ENCODE measurements around the gene BAHD1.
A peak's percentile ranks its signal among the peaks of the same experiment; 100 is the strongest.

The BAHD1 gene

GRCh38 chr15:40470423-40471104 lies 29.8 kb downstream of the BAHD1 start, which contains the start of gene CHST14:
Gene CHST14 (plus strand): TSS chr15:40470984. CDS start chr15:40471214, 230 bp downstream.
- DNase-seq: peak; percentile 45

- DNase-seq: no peak
These were observed 30.5 kb downstream of the BAHD1 start for GRCh38 chr15:40471105-40471807.

DNA sequence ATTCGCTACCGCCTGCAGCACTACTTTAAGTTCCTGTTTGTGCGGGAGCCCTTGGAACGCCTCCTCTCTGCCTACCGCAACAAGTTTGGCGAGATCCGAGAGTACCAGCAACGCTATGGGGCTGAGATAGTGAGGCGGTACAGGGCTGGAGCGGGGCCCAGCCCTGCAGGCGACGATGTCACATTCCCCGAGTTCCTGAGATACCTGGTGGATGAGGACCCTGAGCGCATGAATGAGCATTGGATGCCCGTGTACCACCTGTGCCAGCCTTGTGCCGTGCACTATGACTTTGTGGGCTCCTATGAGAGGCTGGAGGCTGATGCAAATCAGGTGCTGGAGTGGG lies 31.0 kb downstream of the BAHD1 start:
- DNase-seq: no peak

DNA sequence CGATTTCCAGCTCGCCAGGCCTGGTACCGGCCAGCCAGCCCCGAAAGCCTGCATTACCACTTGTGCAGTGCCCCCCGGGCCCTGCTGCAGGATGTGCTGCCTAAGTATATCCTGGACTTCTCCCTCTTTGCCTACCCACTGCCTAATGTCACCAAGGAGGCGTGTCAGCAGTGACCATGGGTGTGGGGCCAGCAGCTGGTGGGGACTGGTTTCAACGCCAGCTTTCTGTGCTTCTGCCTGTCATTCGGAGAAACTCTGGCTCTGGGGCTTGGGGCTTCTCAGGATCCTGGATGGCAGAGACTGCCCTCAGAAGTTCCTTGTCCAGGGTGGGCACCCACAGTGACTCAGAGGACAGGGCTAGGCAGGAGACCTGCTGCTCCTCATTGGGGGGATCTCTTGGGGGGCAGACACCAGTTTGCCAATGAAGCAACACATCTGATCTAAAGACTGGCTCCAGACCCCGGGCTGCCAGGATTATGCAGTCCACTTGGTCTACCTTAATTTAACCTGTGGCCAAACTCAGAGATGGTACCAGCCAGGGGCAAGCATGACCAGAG lies 31.5 kb downstream of the BAHD1 start:
- no peak for DNase-seq

GRCh38 chr15:40474581-40474980 lies 33.8 kb downstream of the BAHD1 start:
- DNase-seq: no peak

GRCh38 chr15:40477642-40478327 lies 37.0 kb downstream of the BAHD1 start:
- no peak for DNase-seq

- no peak for DNase-seq
These were observed 38.3 kb downstream of the BAHD1 start for GRCh38 chr15:40479024-40479423.

GRCh38 chr15:40481341-40482074 lies 40.8 kb downstream of the BAHD1 start:
- no peak for DNase-seq

GRCh38 chr15:40483919-40484318 lies 43.2 kb downstream of the BAHD1 start:
- no peak for DNase-seq

DNA sequence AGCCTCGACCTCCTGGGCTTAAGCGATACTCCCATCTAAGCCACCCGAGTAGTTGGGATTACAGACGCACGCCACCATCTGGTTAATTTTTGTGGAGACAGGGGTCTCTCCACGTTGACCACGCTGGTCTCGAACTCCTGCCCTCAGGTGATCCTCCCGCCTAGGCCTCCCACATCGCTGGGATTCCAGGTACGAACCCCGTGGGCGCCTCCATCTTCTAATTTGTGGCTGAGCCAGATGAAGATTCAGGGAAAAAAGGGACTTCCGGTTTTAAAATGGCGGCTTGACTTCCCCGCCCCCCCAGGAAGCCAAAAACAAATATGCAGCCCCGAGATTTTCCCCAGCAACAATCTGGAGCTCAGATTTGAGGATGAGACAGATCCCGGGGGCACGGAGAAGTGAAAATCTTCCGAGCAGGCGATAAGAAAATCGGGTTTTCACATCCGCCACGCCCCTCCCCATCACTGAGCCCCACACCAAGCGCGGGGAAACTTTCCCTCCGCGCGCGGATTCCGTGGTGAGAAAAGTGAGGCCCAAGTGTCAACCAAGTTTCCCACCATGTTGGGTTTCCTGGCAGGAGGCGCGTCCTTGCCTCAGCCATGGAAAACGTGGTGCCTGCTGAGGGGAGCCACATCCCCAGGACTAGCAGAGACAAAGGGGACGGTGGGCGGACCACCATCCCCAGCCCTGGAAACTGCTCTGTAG lies 45.5 kb downstream of the BAHD1 start:
- DNase-seq: no peak

DNA sequence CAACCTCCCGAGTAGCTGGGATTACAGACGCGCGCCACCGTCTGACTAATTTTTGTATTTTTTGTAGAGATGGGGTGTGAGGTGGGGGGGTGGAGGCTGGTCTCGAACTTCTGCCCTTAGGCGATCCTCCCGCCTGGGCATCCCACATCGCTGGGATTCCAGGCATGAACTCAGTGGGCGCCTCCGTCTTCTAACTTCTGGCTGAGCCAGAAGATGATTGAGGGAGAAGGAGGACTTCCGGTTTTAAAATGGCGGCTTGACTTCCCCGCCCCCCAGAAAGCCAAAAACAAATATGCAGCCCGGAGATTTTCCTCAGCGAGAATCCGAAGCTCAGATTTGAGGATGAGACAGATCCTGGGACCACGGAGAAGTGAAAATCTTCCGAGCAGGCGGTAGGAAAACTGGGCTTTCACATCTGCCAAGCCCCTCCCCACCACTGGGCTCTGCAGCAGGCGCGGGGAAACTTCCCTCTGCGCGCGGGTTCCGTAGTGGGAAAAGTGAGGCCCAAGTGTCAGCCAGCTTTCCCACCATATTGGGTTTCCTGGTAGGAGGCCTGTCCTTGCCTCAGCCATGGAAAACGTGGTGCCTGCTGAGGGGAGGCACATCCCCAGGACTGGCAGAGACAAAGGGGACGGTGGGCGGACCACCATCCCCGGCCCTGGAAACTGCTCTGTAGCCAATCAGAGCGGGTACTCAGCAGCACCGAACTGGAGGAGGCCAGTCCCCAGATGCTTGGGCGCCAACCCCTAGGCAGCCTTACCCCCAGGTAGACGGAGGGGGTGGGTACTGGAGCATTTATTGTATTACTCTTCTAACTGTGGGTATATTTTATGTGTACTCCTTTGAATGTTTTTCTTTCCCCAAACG lies 47.3 kb downstream of the BAHD1 start:
- DNase-seq: no peak

- DNase-seq: no peak
These were observed 48.8 kb downstream of the BAHD1 start for GRCh38 chr15:40489274-40490175.

GRCh38 chr15:40493089-40493840 lies 52.5 kb downstream of the BAHD1 start:
- DNase-seq: peak; percentile 66

GRCh38 chr15:40495516-40495915 lies 54.8 kb downstream of the BAHD1 start:
- DNase-seq: no peak

GRCh38 chr15:40498418-40498817 lies 57.7 kb downstream of the BAHD1 start:
- no peak for DNase-seq

- DNase-seq: no peak
These were observed 58.1 kb downstream of the BAHD1 start for GRCh38 chr15:40498891-40499290.

- DNase-seq: no peak
These were observed 59.2 kb downstream of the BAHD1 start for GRCh38 chr15:40499931-40500330.

DNA sequence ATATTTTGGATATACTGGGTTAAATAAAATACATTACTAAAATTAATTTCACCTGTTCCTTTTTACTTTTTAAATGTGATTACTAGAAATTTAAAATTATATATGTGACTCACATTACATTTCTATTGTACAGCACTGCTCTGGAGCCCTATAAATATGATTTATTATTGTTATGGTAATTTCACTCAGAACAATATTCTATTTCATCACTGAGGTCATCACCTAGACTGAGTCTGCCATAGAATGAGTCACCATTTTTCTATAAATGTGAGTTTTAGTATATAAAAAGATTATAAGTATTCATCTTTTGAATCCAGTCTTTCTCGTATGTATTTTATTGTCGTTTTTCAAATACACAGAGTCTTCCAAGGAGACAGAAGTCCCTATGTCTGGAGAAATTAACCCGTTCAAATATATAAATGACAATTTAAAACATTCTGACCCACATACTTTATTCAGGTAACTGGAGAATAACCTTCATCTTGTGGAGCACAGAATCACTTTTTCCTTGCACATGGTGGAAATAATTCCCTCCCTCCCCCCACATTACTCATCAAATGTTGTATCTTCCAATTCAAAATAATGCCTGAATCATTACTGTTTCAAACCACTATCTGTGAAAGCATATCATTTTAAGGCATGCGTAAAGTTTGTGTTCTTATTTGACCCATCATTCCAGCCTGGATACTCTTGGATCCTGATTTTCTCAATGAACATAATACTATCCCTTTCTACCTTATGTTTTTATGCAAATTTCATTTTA lies 60.0 kb downstream of the BAHD1 start:
- DNase-seq: no peak

- DNase-seq: no peak
These were observed 60.7 kb downstream of the BAHD1 start for GRCh38 chr15:40501487-40501886.

Measured in stimulated activated naive CD4-positive, alpha-beta T cell treated with Interleukin-2 at 50 U/mL for 16 hours (primary cell).